NCI-H2196 (cell line): ENCODE data around the gene IL37.
A peak's percentile ranks its signal among the peaks of the same experiment; 100 is the strongest.

Experiments
- DNase-seq: peaks from one replicate; lab custom pipeline; 2025; ENCODE audit not compliant: unreplicated experiment; lab: John Stamatoyannopoulos, UW

The IL37 gene

GRCh38 chr2:112910865-112911264 is at the start of gene IL37:
Gene IL37 (plus strand): TSS chr2:112911165. CDS start chr2:112913013, 1,848 bp downstream.
- no peak for DNase-seq

- no peak for DNase-seq
Observed at GRCh38 chr2:112864072-112864471, 46.9 kb upstream of the IL37 start.

- DNase-seq: no peak
Observed at GRCh38 chr2:112866128-112866835, 44.7 kb upstream of the IL37 start.

- no peak for DNase-seq
Observed at GRCh38 chr2:112867701-112868631, 43.0 kb upstream of the IL37 start.

GRCh38 chr2:112869258-112869842 is 41.6 kb upstream of the IL37 start:
- peak; percentile 63 for DNase-seq

- no peak for DNase-seq
Observed at GRCh38 chr2:112870841-112871835, 39.8 kb upstream of the IL37 start.

- DNase-seq: no peak
Observed at GRCh38 chr2:112876257-112876970, 34.6 kb upstream of the IL37 start.

GRCh38 chr2:112876971-112877361 is 34.0 kb upstream of the IL37 start:
- DNase-seq: no peak

- DNase-seq: no peak
Observed at GRCh38 chr2:112877423-112877822, 33.5 kb upstream of the IL37 start.

- DNase-seq: no peak
Observed at GRCh38 chr2:112879491-112880041, 31.4 kb upstream of the IL37 start.

GRCh38 chr2:112880091-112880531 is 30.9 kb upstream of the IL37 start:
- no peak for DNase-seq

GRCh38 chr2:112880696-112881095 is 30.3 kb upstream of the IL37 start:
- DNase-seq: no peak

GRCh38 chr2:112881217-112881985 is 29.6 kb upstream of the IL37 start:
- DNase-seq: no peak

GRCh38 chr2:112883669-112884068 is 27.3 kb upstream of the IL37 start:
- no peak for DNase-seq

- DNase-seq: no peak
Observed at GRCh38 chr2:112884869-112885505, 26.0 kb upstream of the IL37 start.

- no peak for DNase-seq
Observed at GRCh38 chr2:112885506-112885902, 25.5 kb upstream of the IL37 start.

- DNase-seq: no peak
Observed at GRCh38 chr2:112886291-112886690, 24.7 kb upstream of the IL37 start.
